Keratinocyte (primary cell): Measurements from ENCODE around the gene SUN1. TPM values are rescaled to one million over a fixed set of nuclear protein-coding genes. Genes with fewer than 3 reads are reported as not detected.

Experiments
- DNase-seq: peaks from one replicate; pipeline ENCODE4 v3.0.0-alpha.2; 2011; ENCODE audit warnings: low read depth, missing footprints, low spot score
- FAIRE-seq: peaks from 2 replicates; lab custom pipeline; 2011; peaks lifted over from hg19 to GRCh38; lab: Jason Lieb, UNC
- H2AFZ ChIP-seq: 2 replicates; pipeline ENCODE4 v1.6.0; 2012; ENCODE audit warnings: low read length, control low read depth, inconsistent platforms; ENCODE audit not compliant: control insufficient read depth
- H3K27ac ChIP-seq: 2 replicates; pipeline ENCODE4 v1.5.1; 2011; ENCODE audit warnings: low read length; ENCODE audit not compliant: control insufficient read depth, insufficient read depth
- H3K27me3 ChIP-seq: 3 replicates; pipeline ENCODE4 v1.6.0; 2011; ENCODE audit warnings: low read length; ENCODE audit not compliant: control insufficient read depth, insufficient read depth; ENCODE audit errors: extremely low read depth
- H3K36me3 ChIP-seq, 2 experiments: 2 replicates in 1 of 2; 3 replicates in 1 of 2; pipeline ENCODE4 v1.5.1; 2011; ENCODE audit warnings: low read length in 2 of 2, mild to moderate bottlenecking in 1 of 2; ENCODE audit not compliant: control insufficient read depth in 2 of 2, insufficient read depth in 2 of 2; ENCODE audit errors: extremely low read depth in 1 of 2
- H3K4me1 ChIP-seq: 3 replicates; pipeline ENCODE4 v1.5.1; 2011; ENCODE audit warnings: low read length; ENCODE audit not compliant: control insufficient read depth, insufficient read depth; ENCODE audit errors: extremely low read depth
- H3K4me2 ChIP-seq: 3 replicates; pipeline ENCODE4 v1.6.0; 2011; ENCODE audit warnings: low read depth, low read length; ENCODE audit not compliant: control insufficient read depth, insufficient read depth; ENCODE audit errors: extremely low read depth
- H3K4me3 ChIP-seq, 3 experiments: fragments of 200-600 bp in 1 of 3; sonication (generic) in 1 of 3; 2 replicates in 2 of 3; 3 replicates in 1 of 3; pipeline ENCODE4 v1.5.1; 2011 to 2016; ENCODE audit warnings: low read length in 3 of 3, mild to moderate bottlenecking in 3 of 3, control low read depth in 2 of 3, inconsistent platforms in 1 of 3, low read depth in 1 of 3, mixed read lengths in 1 of 3, mixed run types in 1 of 3, moderate library complexity in 1 of 3; ENCODE audit not compliant: control insufficient read depth in 2 of 3, insufficient read depth in 2 of 3; ENCODE audit errors: extremely low read depth in 1 of 3
- H3K79me2 ChIP-seq: 2 replicates; pipeline ENCODE4 v1.6.0; 2012; ENCODE audit warnings: low read length; ENCODE audit not compliant: control insufficient read depth, insufficient read depth
- H3K9ac ChIP-seq: 3 replicates; pipeline ENCODE4 v1.6.0; 2011; ENCODE audit warnings: low read length; ENCODE audit not compliant: control insufficient read depth, insufficient read depth; ENCODE audit errors: extremely low read depth
- H3K9me1 ChIP-seq: 3 replicates; pipeline ENCODE4 v1.6.0; 2011; ENCODE audit warnings: low read length; ENCODE audit not compliant: control insufficient read depth, insufficient read depth; ENCODE audit errors: extremely low read depth
- H3K9me3 ChIP-seq: 2 replicates; pipeline ENCODE4 v1.5.1; 2012; ENCODE audit warnings: low read depth, low read length; ENCODE audit not compliant: control insufficient read depth
- H4K20me1 ChIP-seq: 3 replicates; pipeline ENCODE4 v1.6.0; 2011; ENCODE audit warnings: low read length; ENCODE audit not compliant: control insufficient read depth, insufficient read depth; ENCODE audit errors: extremely low read depth
- EZH2 ChIP-seq: IDR thresholded peaks from one replicate; pipeline ENCODE4 v1.6.1; 2012; ENCODE audit warnings: inconsistent platforms, mild to moderate bottlenecking, low read length, moderate library complexity
- dilution Hi-C: fragments of 300-500 bp; cut with MboI; formaldehyde crosslinking; loops from one replicate; pipeline ENCODE4 v1.7.0; 2020; ENCODE audit warnings: low sequenced_read_pairs; ENCODE audit not compliant: extremely low pct_ligation_motif_present
- polyA plus RNA-seq, 5 experiments: library from polyadenylated mRNA; depleted of rRNA in 3 of 5; stranded (reverse) in 3 of 5; stranded (forward) in 1 of 5; unstranded in 1 of 5; fragments of >200 nt; gene quantifications; 1 replicate in 1 of 5; 2 replicates in 3 of 5; 3 replicates in 1 of 5; pipeline versions ENCODE4 v1.2.1 to v1.2.3, GENCODE V29; 2011 to 2012; ENCODE audit warnings: missing spikeins in 2 of 5, low read depth in 1 of 5, low replicate concordance in 1 of 5
- TF ChIP-seq, protein P1 (sequence below), 3 experiments: IDR thresholded peaks in 1 of 3; conservative IDR thresholded peaks in 1 of 3; optimal IDR thresholded peaks in 1 of 3; 2 replicates in 2 of 3; 3 replicates in 1 of 3; pipeline versions ENCODE3 to v1.5.1; 2011; ENCODE audit warnings: low read length in 3 of 3, mild to moderate bottlenecking in 3 of 3, moderate library complexity in 2 of 3, control low read depth in 1 of 3, inconsistent platforms in 1 of 3; ENCODE audit not compliant: insufficient read depth in 2 of 3; ENCODE audit errors: extremely low read depth in 1 of 3

Gene SUN1
- polyA plus RNA-seq, 1 donor (not counting 4 experiments of a cell fraction or from before 2014, with no cell fraction given) = 166 TPM

DNA sequence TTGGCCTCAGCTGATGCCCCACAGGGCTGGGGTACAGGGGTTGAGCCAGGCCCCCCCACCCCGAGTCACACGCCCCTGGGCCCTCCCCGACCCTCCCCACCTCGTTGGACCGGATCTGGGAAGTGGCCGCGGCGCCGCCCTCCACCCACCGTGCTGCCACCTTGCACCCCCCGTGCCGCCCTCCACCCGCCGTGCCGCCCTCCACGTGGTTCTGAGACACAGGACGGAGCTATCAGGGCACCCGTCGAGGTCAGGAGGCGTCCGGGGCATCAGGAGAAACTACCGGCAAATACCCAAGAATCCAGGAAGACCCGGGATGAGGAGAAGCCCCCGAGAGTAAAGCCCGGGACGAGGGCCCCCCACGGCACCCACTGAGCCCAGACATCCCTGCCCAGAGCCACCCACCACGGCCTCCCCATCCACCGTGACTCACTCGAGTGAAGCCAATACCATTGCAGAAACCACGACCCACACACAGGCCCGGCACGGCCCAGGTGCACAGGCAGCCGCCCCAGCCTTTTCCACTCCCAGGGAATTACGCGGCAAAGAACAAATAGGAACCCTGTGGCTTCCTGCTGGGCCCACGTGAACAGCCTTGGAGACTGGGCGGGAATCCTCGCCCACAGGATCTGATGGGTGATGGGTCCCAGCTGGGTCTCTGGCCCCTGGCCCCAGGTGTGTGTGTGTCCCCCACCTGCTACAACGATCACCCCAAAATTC lies 88.2 kb downstream of the SUN1 start:
- no peak for FAIRE-seq
- dilution Hi-C loops = no loop called here
- DNase-seq = no peak

DNA sequence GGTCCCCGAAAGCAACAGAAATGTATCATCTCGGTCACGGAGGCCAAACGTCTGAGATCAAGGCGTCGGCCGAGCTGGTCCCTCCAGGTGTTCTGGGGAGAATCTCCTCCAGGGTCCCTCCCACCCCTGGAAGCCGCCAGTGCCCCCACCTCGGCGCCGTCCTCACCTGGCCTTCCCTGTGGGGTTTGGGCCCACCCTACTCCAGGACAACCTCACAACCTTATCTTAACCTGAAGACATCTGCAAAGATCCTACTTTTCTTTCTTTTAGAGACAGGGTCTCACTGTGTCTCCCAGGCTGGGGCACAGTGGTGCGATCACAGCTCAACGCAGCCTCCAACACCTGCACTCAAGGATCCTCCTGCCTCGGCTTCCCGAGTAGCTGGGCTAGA lies 88.8 kb downstream of the SUN1 start:
- H3K27ac ChIP-seq = no peak overlapping the region
- no peaks in the 10 kb centered on the region for H3K36me3 ChIP-seq
- no peak for TF ChIP-seq EZH2
- TF ChIP-seq, protein P1, sequence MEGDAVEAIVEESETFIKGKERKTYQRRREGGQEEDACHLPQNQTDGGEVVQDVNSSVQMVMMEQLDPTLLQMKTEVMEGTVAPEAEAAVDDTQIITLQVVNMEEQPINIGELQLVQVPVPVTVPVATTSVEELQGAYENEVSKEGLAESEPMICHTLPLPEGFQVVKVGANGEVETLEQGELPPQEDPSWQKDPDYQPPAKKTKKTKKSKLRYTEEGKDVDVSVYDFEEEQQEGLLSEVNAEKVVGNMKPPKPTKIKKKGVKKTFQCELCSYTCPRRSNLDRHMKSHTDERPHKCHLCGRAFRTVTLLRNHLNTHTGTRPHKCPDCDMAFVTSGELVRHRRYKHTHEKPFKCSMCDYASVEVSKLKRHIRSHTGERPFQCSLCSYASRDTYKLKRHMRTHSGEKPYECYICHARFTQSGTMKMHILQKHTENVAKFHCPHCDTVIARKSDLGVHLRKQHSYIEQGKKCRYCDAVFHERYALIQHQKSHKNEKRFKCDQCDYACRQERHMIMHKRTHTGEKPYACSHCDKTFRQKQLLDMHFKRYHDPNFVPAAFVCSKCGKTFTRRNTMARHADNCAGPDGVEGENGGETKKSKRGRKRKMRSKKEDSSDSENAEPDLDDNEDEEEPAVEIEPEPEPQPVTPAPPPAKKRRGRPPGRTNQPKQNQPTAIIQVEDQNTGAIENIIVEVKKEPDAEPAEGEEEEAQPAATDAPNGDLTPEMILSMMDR (optimal IDR thresholded peaks at IDR 0.05 in 1 of 3, IDR thresholded peaks at IDR 0.05 in 1 of 3, conservative IDR thresholded peaks at IDR 0.05 in 1 of 3; ENCODE audit: extremely low read depth in 1 of 3, insufficient read depth in 2 of 3, low read length in 3 of 3) = no peak
- no peaks in the 10 kb centered on the region for H4K20me1 ChIP-seq
- H2AFZ ChIP-seq = no peak overlapping the region
- H3K9me1 ChIP-seq = no peaks in the 10 kb centered on the region
- no peak overlapping the region for H3K4me3 ChIP-seq
- no peak overlapping the region for H3K4me2 ChIP-seq
- DNase-seq (no peak), FAIRE-seq (no peak)
- dilution Hi-C loops = no loop called here
- H3K79me2 ChIP-seq = no peaks in the 10 kb centered on the region
- H3K4me1 ChIP-seq = peaks cover 13% of the 10 kb centered on the region
- no peak overlapping the region for H3K9ac ChIP-seq
- H3K27me3 ChIP-seq = peaks cover 10% of the 10 kb centered on the region
- H3K9me3 ChIP-seq = no peaks in the 10 kb centered on the region

More for the DNA sequence above, 88.2 kb downstream of the SUN1 start:
- no peaks in the 10 kb centered on the region for H4K20me1 ChIP-seq
- no peaks in the 10 kb centered on the region for H3K36me3 ChIP-seq
- H3K9ac ChIP-seq = no peak overlapping the region
- H3K27ac ChIP-seq = no peak overlapping the region
- no peaks in the 10 kb centered on the region for H3K79me2 ChIP-seq
- H3K9me1 ChIP-seq = no peaks in the 10 kb centered on the region
- H3K4me1 ChIP-seq = peaks cover 13% of the 10 kb centered on the region
- H3K4me2 ChIP-seq = no peak overlapping the region
- no peaks in the 10 kb centered on the region for H3K9me3 ChIP-seq
- no peak for TF ChIP-seq EZH2
- TF ChIP-seq, protein P1 (optimal IDR thresholded peaks at IDR 0.05 in 1 of 3, IDR thresholded peaks at IDR 0.05 in 1 of 3, conservative IDR thresholded peaks at IDR 0.05 in 1 of 3; ENCODE audit: extremely low read depth in 1 of 3, insufficient read depth in 2 of 3, low read length in 3 of 3) = no peak
- H3K27me3 ChIP-seq = peaks cover 10% of the 10 kb centered on the region
- H2AFZ ChIP-seq = no peak overlapping the region
- no peak overlapping the region for H3K4me3 ChIP-seq
